Limb (tissue), 2 donors: ENCODE results near the gene PPM1H.

ENCODE experiments used
- DNase-seq, 2 donors: peaks; one replicate each; pipeline ENCODE4 v3.0.0-alpha.2; 2016; ENCODE audit errors: extremely low spot score in 2 of 2

Gene PPM1H

GRCh38 chr12:62799126-62799736 lies 135.7 kb downstream of the PPM1H start:
- DNase-seq: peak; percentile 79 to 87

GRCh38 chr12:62794218-62794583 lies 140.7 kb downstream of the PPM1H start:
- DNase-seq: no peak

- peak; percentile 91 to 94 for DNase-seq
These were observed 141.4 kb downstream of the PPM1H start for GRCh38 chr12:62793256-62794217.

- DNase-seq: peak in 1 of 2 donors; percentile 34
These were observed 142.6 kb downstream of the PPM1H start for GRCh38 chr12:62792236-62792870.

- DNase-seq: no peak
These were observed 145.1 kb downstream of the PPM1H start for GRCh38 chr12:62789851-62790250.

GRCh38 chr12:62787611-62788010 lies 147.3 kb downstream of the PPM1H start:
- no peak for DNase-seq

GRCh38 chr12:62787023-62787422 lies 147.9 kb downstream of the PPM1H start:
- no peak for DNase-seq

GRCh38 chr12:62785941-62786559 lies 148.9 kb downstream of the PPM1H start:
- peak in 1 of 2 donors; percentile 53 for DNase-seq

- DNase-seq: no peak
These were observed 150.4 kb downstream of the PPM1H start for GRCh38 chr12:62784576-62784975.

GRCh38 chr12:62783881-62784280 lies 151.1 kb downstream of the PPM1H start:
- DNase-seq: no peak

GRCh38 chr12:62781136-62781880 lies 153.6 kb downstream of the PPM1H start:
- DNase-seq: no peak

GRCh38 chr12:62779488-62779887 lies 155.5 kb downstream of the PPM1H start:
- no peak for DNase-seq

GRCh38 chr12:62778187-62778586 lies 156.8 kb downstream of the PPM1H start:
- no peak for DNase-seq

- no peak for DNase-seq
These were observed 158.0 kb downstream of the PPM1H start for GRCh38 chr12:62776997-62777396.

GRCh38 chr12:62776575-62776974 lies 158.4 kb downstream of the PPM1H start:
- DNase-seq: no peak

- DNase-seq: no peak
These were observed 160.2 kb downstream of the PPM1H start for GRCh38 chr12:62774794-62775193.

- no peak for DNase-seq
These were observed 162.5 kb downstream of the PPM1H start for GRCh38 chr12:62772416-62772955.

- no peak for DNase-seq
These were observed 163.1 kb downstream of the PPM1H start for GRCh38 chr12:62771828-62772227.

- no peak for DNase-seq
These were observed 164.6 kb downstream of the PPM1H start for GRCh38 chr12:62770381-62770780.

- no peak for DNase-seq
These were observed 165.8 kb downstream of the PPM1H start for GRCh38 chr12:62769076-62769619.

- no peak for DNase-seq
These were observed 167.0 kb downstream of the PPM1H start for GRCh38 chr12:62767946-62768345.
